HepG2 (cell line): ENCODE measurements around the gene LHB.
"Not testable (repeated sequence)": the region's sequence is repeated elsewhere in the genome, so short reads cannot be mapped to it uniquely, and the experiment has no call there.

Source experiments
- CBX2 ChIP-seq, 2 experiments: fragments of 200-600 bp in 1 of 2; sonication (generic); formaldehyde crosslinking in 1 of 2; IDR thresholded peaks; 2 replicates each; pipeline versions ENCODE4 v1.7.0 to v1.8.1; 2018 to 2022; ENCODE audit warnings: low read depth in 2 of 2, low read length in 1 of 2, mild to moderate bottlenecking in 1 of 2, missing genetic modification reagents in 1 of 2
- CTCF ChIP-seq: sonication (generic); formaldehyde crosslinking; IDR thresholded peaks from 2 replicates; pipeline ENCODE4 v1.5.0; 2020; ENCODE audit warnings: mild to moderate bottlenecking, missing genetic modification reagents, moderate library complexity
- ETV5 ChIP-seq: IDR thresholded peaks from 2 replicates; pipeline ENCODE4 v1.6.1; 2018; ENCODE audit warnings: missing biosample characterization, missing genetic modification reagents, inconsistent platforms, borderline replicate concordance
- HBP1 ChIP-seq: IDR thresholded peaks from 2 replicates; pipeline ENCODE4 v1.6.1; 2016; ENCODE audit warnings: low read depth, control low read depth
- NFIC ChIP-seq: IDR thresholded peaks from 2 replicates; pipeline ENCODE4 v1.6.1; 2012; ENCODE audit warnings: mild to moderate bottlenecking, low read length, inconsistent platforms
- SRSF9 ChIP-seq: fragments of 200-400 bp; formaldehyde crosslinking; IDR thresholded peaks from 2 replicates; pipeline ENCODE4 v1.6.1; 2018; ENCODE audit warnings: borderline replicate concordance, mild to moderate bottlenecking, low read depth, low read length; ENCODE audit not compliant: insufficient read depth, poor library complexity, severe bottlenecking
- ZMAT5 ChIP-seq: sonication (generic); formaldehyde crosslinking; IDR thresholded peaks from 2 replicates; pipeline ENCODE4 v1.5.0; 2020; ENCODE audit warnings: mild to moderate bottlenecking, low read depth, missing genetic modification reagents, borderline replicate concordance
- ZNF280B ChIP-seq: sonication (generic); formaldehyde crosslinking; IDR thresholded peaks from 2 replicates; pipeline ENCODE4 v1.5.0; 2020; ENCODE audit warnings: missing genetic modification reagents, mild to moderate bottlenecking, borderline replicate concordance
- ZUFSP ChIP-seq: sonication (generic); formaldehyde crosslinking; IDR thresholded peaks from 2 replicates; pipeline ENCODE4 v1.9.0; 2021; ENCODE audit warnings: missing genetic modification reagents, mild to moderate bottlenecking, borderline replicate concordance

- TF ChIP-seq ZMAT5 (CRISPR knock-in tag); CBX2 (IDR thresholded peaks at IDR 0.05; ENCODE audit: low read depth, low read length); CBX2 (CRISPR knock-in tag; IDR thresholded peaks at IDR 0.05; ENCODE audit: low read depth); ZUFSP; NFIC; ZNF280B; CTCF; ETV5 (CRISPR knock-in tag); SRSF9; HBP1 (CRISPR knock-in tag): not testable (repeated sequence)
Observed at GRCh38 chr19:49038111-49038510, 21.2 kb upstream of the LHB start.
